Inflammatory macrophage (primary cell): Measurements from ENCODE around the gene ELP4.
"Not testable (repeated sequence)": the region's sequence is repeated elsewhere in the genome, so short reads cannot be mapped to it uniquely, and the experiment has no call there.

Source experiments
- DNase-seq, 2 donors: peaks; one replicate each; pipeline ENCODE4 v3.0.0-alpha.2; 2020 to 2022
- total RNA-seq, 18 experiments: gene quantifications; one replicate each; lab custom pipeline; 2026; ENCODE audit warnings: mixed read lengths in 6 of 18, inconsistent platforms in 2 of 18; lab: John Stamatoyannopoulos, UW

Gene ELP4, protein sequence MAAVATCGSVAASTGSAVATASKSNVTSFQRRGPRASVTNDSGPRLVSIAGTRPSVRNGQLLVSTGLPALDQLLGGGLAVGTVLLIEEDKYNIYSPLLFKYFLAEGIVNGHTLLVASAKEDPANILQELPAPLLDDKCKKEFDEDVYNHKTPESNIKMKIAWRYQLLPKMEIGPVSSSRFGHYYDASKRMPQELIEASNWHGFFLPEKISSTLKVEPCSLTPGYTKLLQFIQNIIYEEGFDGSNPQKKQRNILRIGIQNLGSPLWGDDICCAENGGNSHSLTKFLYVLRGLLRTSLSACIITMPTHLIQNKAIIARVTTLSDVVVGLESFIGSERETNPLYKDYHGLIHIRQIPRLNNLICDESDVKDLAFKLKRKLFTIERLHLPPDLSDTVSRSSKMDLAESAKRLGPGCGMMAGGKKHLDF
- 7.9 to 38.6 (median 24.0) reads per million in 18 experiments for total RNA-seq

DNA sequence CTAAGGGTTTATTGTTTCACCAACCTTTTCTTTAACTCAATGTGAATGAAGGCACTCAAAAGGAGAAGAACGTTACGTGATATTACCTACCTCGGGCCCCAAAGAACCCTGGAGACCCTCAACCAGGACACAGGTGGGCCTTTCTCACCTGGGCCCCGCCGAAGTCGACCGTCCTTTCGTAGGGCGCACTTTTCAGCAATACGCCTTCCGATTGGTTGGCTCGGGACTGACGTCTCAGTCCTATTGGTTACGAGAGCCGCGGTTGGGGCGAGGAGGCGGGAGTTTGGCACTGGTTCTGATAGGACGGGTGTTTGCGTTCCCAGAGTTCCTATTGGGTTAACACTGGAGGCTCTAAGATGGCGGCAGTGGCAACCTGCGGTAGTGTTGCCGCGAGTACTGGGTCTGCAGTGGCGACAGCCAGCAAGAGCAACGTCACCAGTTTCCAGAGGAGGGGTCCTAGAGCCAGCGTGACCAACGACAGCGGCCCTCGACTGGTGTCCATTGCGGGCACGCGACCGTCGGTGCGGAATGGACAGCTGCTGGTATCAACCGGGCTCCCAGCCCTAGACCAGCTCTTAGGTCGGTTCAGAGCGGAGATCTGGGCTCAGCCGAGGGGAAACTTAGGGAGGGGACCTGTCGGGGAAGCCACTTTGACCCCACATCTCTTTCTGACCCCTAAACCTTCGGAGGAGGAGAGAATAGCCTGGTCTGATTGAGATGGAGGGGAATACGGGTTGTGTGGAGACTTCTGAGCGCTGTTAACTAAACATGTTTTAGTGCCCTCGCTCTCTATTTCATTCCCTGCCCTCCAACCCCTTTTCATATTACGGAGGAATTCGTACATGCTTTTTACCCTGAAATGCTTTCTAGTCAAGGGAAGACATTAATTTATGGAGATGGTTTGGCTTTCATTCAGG is at the start of gene ELP4, which contains the start of gene IMMP1L:
Gene ELP4, plus strand, starts transcription at position 339 of the 917 bp plus-strand sequence. Its CDS starts 18 bp downstream, at position 357.
Gene IMMP1L, minus strand, starts transcription at position 194 of the 917 bp plus-strand sequence. CDS start 46,346 bp downstream, outside the sequence.
- peak; percentile 97 for DNase-seq

DNA sequence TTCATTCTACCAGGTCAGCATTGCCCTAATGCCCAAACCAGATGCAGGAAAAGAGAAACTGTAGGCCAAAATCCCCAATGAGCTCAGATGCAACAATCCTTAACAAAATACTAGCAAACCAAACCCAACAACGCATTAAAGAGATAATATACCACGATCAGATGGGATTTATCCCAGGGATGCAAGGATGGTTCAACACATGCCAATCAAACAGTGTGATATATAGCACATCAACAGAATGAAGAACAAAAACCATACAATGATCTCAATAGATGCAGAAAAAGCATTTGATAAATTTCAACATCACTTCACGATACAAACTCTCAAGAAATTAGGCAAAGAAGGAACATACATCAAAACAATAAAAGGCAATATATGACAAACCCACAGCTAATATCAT is 45.1 kb upstream of the ELP4 start:
- no peak for DNase-seq

DNA sequence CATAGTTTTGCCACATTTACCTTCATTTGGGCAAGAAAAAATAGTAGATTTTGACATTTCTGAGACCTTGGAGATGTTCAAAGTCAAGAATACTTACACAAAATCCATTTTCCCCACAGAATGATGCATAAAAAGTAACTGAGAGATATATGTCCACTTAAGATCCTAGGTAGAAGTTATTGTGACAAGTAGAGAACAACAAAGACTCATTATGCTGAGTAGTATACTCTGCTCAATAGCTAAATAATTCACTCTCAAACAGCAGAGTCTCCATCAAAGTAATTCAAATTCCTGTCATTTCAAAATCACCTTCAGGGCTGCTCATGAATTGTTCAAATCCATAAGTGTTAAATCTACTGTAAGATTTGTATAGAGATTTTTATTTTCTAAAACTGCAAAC is 35.5 kb upstream of the ELP4 start:
- no peak for DNase-seq

DNA sequence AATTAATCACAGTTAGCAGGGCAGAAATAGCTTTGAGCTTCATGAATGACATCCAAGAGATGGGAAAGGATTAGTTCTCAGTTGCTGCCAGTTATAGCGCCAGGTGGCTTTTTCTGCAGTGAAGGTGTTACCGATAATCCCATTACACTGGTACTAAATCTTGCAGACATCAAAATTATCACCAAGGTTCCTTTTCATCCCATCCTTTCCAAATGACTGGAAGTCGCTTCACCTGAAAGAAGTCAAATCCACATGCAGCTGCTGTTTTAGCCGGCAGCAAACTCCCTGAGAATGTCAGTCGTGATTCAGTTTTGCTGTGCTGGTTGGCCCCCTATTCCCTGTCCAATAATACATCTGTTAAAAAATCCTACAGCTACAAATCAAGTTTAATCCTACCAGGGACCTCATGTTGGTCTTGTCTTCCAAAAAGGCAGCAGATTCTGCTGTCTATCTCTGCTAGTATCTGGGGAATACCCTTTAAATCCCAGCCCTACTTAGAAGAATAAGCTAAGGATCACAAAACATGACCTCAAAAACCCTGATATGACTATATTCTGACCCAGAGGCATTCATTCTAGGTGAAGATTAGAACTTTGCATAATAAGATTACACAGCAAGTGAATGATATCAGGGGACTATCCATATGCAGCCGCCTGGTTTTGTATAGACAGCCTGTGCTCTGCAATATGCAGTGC is 31.9 kb upstream of the ELP4 start:
- no peak for DNase-seq

DNA sequence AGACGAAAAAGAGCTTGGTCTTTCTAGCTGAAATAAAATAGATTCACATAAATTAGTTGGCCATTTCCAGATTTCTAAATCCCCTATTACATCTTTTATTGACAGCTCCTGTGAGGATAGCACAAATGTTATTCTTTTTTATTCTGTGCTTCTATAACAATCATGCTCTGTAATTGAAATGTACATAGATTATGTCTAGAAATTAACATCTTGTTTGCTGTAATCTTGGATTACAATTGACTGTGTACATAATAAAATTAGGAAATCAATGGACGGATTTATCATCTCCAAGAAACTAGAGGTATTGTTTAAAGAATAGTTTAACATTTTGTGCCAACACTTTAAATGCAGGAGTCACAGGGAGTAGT is 31.4 kb upstream of the ELP4 start:
- no peak for DNase-seq

DNA sequence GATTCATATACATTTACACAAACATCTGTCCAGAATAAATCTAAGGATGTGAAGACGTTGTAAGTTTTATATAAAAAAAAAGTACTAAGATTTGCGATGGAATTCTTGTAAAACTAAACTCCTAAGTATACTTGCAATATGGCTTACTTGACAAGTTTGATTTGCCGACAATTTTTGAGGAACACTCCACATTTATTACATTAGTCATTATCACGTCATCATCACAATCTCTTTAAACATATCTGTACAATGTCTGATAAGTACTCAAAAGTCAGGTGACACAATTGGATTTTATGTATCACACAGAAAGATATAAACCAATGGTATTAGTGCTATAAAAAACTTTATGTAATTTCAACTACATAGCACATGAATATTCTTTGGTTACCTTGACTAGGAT is 30.5 kb upstream of the ELP4 start:
- no peak for DNase-seq

DNA sequence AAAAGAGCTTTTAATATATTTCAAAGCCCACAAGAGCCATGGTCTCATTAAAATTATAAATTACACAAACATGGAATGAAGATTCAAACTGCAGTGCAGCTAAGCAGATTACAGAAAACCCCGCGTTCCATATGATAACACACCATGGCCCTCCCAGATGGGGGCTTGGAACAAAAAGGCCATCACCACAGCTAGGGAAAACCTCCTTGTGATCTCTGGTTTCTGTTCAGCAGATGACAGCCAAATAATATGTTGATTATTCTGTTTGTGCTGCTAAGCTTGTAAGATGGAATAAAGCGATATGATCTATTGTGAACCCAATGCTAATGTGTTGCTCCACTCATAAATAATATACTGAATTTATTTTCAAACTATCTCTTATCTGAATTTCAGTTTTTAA is 28.6 kb upstream of the ELP4 start:
- DNase-seq, result no peak

DNA sequence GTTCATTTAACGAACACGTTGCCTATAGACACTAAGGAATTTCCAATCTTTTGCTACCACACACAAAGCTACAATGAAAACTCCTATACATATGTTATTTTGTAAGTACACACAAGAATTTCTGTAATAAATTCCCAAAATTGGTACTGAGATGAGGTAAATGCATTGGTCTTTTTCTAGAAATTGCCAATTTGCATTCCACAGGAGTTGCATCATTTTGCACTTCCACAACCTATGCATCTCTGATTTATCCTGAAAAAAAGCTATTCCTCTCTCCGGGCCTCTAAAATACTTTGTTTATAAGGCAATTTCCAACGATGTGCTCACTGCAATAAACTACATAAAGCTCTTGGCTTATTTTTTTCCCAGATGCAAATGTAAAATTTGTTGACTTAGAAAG is 25.1 kb upstream of the ELP4 start:
- no peak for DNase-seq

DNA sequence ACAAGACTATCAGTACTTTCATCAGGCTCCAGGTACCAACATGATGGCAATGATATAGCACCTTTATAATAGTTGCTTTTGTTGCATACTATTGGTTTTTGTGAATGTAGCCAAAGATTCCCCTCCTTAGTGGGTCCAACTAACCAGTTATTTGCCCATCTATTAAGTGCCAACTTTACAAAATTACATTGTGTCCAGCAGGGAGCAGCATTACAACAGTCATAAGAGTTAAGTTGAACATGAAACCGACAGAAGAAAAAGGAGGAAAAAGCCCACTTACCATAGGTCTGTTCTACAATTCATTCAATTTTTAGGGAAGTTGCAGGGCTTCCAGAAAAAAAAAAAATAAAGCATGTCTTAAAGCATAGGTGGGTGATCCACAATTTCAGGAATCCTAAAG is 21.7 kb upstream of the ELP4 start:
- peak; percentile 17 to 37 for DNase-seq

DNA sequence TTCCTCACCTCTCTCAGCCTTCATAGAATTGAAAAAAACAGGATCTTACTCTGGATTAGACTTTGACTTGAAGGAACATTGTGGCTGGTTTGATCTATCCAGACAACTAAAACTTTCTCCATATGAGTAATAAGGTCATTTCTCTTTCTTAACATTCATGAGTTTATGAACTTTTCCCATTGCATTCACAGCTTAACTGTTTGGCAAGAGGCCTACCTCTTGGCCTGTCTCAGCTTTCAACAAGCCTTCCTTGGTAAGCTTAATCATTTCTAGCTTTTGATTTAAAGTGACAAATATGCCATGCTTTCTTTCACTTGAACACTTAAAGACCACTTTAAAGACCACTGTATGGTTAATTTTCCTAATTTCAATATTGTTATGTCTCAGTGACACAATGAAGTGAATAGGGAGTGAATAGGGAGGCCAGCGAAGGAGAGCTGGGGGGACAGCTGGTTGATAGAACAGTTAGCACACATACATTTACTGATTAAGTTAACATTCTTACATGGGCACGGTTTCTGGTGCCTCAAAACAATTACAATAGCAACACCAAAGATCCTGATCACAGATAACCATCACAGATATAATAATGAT is 17.1 kb upstream of the ELP4 start:
- DNase-seq, result no peak

DNA sequence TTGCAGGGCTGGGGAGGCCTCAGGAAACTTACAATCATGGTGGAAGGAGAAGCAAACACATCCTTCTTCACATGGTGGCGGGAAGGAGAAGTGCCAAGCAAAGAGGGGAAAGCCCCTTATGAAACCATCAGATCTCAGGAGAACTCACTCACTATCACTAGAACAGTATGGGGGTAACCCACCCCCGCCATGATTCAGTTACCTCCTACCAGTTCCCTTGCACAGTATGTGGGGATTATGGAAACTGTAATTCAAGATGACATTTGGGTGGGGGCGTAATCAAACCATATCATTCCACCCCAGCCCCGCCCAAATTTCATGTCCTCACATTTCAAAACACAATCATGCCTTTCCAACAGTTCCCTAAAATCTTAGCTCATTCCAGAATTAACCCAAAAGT is 16.3 kb upstream of the ELP4 start:
- no peak for DNase-seq

DNA sequence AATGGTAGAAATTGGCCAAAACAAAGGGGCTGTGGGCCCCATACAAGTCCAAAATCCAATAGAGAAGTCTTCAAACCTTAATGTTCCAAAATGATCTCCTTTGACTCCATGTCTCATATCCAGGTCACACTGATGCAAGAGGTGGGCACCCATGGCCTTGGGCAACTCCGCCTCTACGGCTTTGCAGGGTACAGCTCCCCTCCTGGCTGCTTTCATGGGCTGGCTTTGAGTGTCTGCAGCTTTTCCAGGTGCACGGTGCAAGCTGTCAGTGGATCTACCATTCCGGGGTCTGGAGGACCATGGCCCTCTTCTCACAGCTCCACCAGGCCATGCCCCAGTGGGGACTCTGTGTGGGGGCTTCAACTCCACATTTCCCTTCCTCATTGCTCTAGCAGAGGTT is 15.8 kb upstream of the ELP4 start:
- DNase-seq, result not testable (repeated sequence)

DNA sequence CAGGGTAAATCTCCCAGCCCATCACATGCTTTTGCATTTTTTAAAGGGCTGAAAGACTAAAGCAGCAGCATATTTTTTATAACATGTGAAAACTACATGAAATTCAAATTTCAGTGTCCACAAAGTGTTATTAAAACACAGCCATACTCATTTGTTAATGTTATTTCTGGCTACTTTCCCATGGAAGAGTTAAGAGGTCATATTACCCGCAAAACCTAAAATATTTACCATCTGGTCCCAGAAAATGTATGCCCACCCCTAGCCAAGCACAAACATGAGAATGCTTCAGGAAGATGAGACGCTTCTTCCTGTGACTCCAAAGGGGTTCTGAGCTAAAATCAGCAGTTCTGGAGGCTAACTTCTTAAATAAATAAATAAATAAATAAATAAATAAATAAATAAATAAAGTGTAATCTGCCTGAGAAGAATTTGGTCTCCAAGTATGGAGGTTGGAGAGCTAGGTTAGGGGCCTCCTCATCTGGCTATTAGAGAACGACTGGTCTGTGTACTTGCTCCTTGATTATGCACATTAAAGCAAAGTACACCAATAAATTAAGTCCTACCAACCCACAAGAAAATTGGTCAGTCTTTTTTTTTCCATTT is 9.9 kb upstream of the ELP4 start:
- no peak for DNase-seq

DNA sequence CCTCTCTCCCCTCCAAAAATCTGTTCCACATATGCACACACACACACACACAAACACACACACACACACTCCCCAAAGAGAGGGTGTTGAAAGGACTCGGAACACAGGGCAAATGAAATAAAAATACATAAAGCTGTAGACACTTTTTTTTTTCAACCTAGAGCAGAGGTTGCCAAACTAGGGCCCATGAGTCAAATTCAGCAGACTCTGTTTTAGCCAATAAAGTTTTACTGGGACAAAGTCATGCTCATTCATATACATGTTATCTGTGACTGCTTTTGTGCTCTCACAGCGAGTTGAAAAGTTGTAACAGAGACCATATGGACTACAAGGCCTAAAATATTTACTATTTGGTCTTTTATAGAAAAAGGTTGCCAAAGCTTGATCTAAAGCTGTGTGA is 9.0 kb upstream of the ELP4 start:
- no peak for DNase-seq

DNA sequence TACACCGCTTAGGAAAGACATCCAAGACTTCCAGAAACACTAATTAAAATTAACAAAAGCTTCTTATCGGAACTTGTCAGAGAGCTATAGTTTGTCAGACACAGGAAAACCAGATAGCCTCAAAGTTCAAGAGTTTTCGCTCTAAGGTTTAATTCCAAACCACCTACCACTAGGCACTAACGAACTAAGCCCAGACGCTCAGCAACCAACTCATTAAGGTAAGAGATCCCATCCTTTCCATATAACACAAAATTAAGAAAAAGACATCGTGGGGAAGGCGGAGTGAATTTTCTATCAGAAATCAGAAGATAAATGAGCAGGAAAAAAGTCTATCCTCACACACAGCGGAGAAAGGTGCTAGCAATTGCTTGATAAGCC is 527 bp upstream of the ELP4 start:
- DNase-seq, result peak in 1 of 2 donors; percentile 4

DNA sequence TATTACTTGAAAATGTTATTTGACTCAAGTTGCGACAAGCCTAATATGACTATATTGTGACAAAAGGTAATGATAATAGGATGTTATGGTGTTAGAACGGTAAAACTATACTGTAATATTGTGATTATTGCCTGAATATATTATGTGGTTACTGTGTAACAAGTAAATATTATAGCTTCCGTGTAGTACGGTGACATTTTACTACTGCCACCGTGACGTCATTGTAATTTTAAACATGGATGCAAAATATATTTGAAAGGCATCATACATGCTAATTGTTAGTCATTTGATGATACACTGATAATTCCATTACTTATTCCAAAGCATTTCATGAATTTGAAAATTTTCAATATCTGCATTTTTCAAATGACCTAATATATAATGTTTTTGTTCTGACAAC is 2.5 kb downstream of the ELP4 start:
- no peak for DNase-seq

DNA sequence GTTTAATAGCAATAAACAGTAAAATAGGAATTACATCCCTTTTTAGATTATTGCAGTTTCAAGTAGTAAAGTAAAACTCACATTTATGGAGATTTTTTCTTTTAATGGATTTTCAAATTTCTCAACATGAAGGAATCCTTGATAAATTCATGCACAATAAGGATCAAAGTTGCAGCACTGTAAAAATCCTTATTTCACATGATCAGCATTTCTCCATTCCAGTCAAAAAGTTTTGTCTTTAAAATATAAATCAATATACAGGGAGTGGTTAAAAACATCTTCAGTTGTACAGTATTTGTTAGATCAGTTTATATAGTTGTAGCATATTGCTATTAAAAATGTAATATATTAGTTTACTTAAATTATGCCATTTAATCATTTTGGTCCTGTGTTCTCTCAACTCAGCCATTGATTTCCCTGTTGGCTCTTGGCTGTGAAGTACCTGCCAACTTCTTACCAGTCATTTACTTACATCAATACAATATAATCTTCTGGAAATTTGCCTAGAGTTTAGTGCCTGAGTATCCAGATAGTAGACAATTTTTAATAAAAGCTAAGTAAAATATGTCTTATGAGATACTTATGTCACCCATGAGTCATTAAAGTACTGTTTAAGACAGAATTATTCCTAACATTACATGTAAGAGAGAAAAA is 12.1 kb downstream of the ELP4 start:
- no peak for DNase-seq

DNA sequence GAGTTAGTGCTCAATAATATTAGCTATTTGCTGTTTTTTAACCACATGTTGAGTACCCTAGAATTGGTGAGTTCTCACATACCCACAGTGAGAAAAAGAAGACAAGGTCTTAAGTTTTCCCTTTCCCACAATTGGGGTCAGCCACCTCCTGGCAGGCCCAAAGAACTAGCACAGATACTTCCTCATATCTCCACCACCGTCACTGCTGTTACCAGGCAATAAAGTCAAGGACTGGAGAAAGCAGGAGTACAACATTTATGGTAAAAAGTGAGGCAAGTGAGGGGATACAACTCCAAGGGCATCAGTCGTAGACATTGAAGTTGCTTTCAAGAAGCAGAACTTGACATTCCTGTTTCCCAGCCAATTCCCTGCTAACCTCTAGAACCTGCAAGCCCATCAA is 19.6 kb downstream of the ELP4 start:
- no peak for DNase-seq

DNA sequence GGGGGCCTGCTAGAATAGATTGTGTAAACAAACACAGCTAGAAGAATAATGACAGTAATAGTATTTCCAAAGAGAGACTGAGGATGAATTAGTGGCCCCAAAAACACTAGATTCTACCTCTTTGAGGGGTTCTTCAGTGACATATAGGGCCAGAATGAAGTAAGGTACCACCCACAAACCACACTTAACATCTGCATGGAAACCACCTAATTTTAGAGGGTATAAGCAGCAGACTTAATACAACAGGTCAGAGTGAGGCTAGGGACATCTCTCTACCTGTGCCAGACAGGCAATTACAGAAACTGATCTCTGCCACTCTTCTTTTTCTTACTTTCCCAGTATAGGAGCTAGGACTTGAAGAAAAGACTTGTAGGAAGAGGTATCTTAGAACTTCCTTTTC is 20.1 kb downstream of the ELP4 start:
- DNase-seq, result peak in 1 of 2 donors; percentile 13

DNA sequence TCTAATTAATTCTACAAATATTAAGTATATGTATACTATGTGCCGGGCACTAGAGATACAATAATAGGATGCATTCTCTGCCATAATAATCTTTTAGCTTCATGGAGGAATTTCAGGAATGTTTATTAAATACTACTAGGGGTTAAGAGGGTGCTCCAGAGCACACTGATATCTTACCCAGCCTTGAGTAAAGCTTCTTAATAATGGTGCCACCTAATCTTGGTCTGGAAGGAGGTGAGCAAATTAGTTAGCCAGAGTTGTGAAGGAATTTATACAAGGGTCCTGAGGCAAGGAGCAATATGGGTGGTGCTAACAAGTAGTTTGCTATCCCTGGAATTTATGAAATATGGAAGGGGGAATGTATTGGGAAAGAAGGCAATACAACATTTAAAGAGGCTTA is 21.7 kb downstream of the ELP4 start:
- DNase-seq, result no peak

DNA sequence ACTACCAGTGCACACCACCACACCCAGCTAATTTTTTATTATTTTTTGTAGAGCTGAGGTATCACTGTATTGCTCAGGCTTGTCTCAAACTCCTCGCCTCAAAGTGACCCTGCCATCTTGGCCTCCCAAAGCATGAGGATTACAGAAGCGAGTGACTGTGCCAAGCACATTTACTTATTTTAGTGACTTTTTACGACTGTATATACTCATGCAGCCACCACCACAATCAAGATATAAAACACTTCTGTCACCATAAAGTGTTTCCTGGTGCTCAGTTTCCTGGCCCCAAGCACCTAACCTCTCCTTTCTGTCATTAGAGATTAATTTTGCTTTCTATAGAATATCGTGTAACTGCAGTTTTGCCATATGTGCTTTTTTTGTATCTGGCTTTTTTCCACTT is 25.9 kb downstream of the ELP4 start:
- DNase-seq, result no peak

DNA sequence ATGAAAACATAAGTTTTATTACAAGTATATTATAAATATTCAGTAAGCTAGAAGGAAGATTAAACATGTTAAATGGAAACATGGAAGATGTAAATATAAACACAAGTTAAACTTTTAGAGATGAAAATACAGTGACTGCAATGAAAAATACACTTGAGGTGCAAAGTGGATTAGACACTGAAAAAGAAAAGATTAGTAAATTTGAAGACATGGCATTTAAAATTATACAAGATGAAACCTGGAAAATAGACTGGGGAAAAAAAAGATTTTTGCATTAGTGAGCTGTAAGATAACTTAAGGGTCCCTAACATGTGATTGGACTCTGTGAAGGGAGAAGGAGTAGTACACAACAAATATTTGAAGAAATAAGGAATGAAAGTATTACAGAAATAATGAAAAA is 33.3 kb downstream of the ELP4 start:
- no peak for DNase-seq
